GM12873 (cell line): Measurements from ENCODE around the gene DGLUCY.

ENCODE experiments used
- CTCF ChIP-seq: IDR thresholded peaks from 2 replicates; pipeline ENCODE4 v1.5.1; 2012; ENCODE audit warnings: low read depth, mild to moderate bottlenecking, moderate library complexity, low read length, control low read depth; ENCODE audit not compliant: insufficient read depth; ENCODE audit errors: missing control alignments

Gene DGLUCY

GRCh38 chr14:91264151-91265150, 150.6 kb downstream of the DGLUCY start:
- TF ChIP-seq CTCF: no peak

GRCh38 chr14:91265404-91265803, 151.5 kb downstream of the DGLUCY start:
- no peak for TF ChIP-seq CTCF

DNA sequence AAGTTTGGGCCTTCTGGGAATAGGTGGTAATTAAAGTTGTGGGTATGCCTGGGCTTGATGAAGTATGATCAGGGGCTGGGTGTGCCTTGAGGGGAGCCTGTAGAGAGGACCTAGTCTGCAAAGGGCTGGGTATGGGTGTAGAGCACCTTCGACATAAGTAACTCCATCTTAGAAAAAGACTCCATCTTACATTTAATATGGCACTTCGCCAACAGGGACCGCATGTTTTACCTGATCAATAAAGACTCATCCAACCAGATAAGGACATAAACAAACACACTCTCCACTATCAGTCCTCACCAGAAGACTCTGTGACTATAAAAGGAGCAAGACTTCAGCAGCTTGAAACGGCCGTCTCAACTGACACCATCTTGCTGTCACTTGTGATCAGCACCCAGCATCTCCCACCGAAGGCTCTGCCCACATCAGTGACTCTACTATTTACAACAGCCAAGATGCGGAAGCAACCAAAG, 154.1 kb downstream of the DGLUCY start:
- no peak for TF ChIP-seq CTCF

DNA sequence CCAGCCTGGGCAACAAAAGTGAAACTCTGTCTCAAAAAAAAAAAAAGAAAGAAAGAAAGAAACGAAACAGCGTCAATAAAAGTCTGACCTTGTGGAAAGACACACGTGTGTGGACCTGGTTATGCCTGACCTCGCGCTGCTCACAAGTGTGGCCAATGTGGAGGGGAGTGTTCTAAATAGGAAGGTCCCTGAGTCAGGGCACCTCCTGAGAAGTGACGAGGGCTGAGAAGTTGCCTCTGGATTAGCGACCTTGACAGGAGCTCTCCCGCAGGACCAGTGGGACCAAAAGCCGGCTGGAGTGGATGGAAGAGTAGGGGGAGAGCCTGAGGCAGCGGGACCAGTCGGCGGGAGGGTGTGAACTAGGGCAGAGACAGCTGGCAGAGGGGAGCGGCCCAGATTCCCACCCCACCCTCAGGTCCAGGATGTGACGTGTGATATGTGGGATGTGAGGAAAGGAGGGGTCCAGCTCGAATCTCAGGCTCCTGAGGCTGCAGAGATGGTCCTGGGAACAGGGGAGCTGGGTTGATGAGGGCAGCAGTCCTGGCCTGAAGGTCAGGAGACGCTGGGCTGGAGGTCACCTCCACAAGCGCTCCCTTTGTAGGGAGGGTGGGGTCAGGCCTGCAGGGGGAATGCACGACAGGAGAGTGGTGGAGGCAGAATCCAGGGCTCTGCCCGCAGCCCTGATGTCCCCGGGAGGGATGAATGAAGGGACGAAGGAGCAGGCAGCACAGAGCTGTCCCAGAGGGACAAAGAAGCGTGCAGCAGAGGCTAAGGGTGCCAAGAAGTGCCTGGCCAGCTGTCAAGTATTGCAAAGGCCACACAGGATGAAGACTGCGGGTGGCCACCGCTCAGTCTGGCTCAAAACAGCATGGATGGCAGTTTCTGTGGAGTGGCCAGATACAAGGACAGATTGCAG, 155.5 kb downstream of the DGLUCY start:
- no peak for TF ChIP-seq CTCF

- no peak for TF ChIP-seq CTCF
Observed at GRCh38 chr14:91270188-91270587, 156.3 kb downstream of the DGLUCY start.

GRCh38 chr14:91270619-91271018, 156.7 kb downstream of the DGLUCY start:
- no peak for TF ChIP-seq CTCF

DNA sequence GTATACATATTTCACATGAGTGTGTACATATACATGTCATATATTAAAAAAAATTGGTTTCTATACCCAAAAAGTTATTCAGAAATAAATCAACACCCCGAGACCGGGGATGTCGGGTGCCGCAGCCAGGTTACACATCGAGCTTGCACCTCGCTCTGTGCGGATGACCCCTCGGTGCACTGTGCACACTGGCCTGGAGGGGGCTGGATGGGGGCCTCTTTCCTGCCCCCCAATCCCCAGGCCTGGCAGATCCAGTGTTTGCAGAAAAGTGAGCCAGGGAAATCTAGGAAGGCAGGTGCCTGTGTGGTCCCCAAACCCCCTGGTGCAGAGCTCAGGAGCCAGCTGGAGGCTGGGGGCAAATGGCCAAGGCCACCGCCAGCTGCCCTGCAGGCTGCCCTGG, 157.8 kb downstream of the DGLUCY start:
- TF ChIP-seq CTCF: no peak
